ENCODE results near the gene NMUR2. TPM values are rescaled to one million over a fixed set of nuclear protein-coding genes. Genes with fewer than 3 reads are reported as not detected.

Gene NMUR2
- total and polyA plus RNA-seq, 2 of the 8 experiments (the other 6 are each of a cell fraction or from before 2014, with no cell fraction given): 0.11 TPM; not detected in 1

DNA sequence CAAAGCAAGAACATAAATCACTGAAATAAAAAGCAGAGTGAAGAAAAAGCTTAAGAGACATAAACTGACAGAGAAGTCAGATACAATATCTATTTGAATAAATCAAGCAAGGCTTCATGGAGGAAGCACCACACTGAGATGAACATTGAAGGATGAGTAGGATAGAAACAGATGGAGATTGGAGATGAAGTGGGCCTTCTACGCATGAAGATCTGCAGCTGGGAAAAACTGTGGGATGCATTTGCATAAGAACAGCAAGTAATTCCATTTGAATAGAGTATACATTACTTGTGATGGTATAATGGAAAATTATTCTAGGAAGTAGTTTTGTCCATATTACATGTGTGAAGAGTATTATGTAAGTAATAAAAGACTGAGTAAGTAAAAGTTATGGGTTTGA, 16.5 kb downstream of the NMUR2 start:
- Histone ChIP-seq H3K23ac (ENCODE audit: insufficient read length) (no peak overlapping the region), H2BK12ac (ENCODE audit: low read depth, low read length) (no peak overlapping the region), H3K79me1 (ENCODE audit: low read depth, low read length) (no peaks in the 10 kb centered on the region), H3K4ac (replicated peaks; ENCODE audit: insufficient read length, low read depth, low read length) (no peak overlapping the region), H2BK20ac (ENCODE audit: low read length) (no peak overlapping the region), H3K56ac (replicated peaks; ENCODE audit: insufficient read length, low read depth, low read length) (no peak overlapping the region), H2AK5ac (ENCODE audit: low read depth, low read length) (no peak overlapping the region), H3K9ac (replicated peaks in 1 of 4; ENCODE audit: extremely low read depth in 1 of 4, low read depth in 3 of 4, low read length in 3 of 4) (no peak overlapping the region), H3K4me1 (replicated peaks in 1 of 4; ENCODE audit: control insufficient read depth in 3 of 4, insufficient read depth in 4 of 4, low read length in 3 of 4) (no peaks in the 10 kb centered on the region), H4K91ac (replicated peaks; ENCODE audit: insufficient read length, low read length) (no peak overlapping the region), H4K5ac (ENCODE audit: insufficient read length, low read depth, low read length) (no peak overlapping the region), H3K79me2 (ENCODE audit: control insufficient read depth in 1 of 2, insufficient read depth in 2 of 2, low read length in 2 of 2) (no peaks in the 10 kb centered on the region), H3K4me2 (ENCODE audit: insufficient read depth in 1 of 2, low read depth in 2 of 2, low read length in 2 of 2) (no peak overlapping the region), H2BK15ac (ENCODE audit: low read length) (no peak overlapping the region), H3K9me3 (ENCODE audit: insufficient read depth in 2 of 2, low read depth in 1 of 2, low read length in 1 of 2) (peaks cover 0 to 4% of the 10 kb centered on the region in 2 experiments; a peak in 2 of 4 replicates), H3K27me3 (replicated peaks in 1 of 4; ENCODE audit: control insufficient read depth in 3 of 4, extremely low read depth in 1 of 4, insufficient read depth in 3 of 4, low read length in 3 of 4) (no peaks in the 10 kb centered on the region), H3K23me2 (ENCODE audit: low read depth, low read length) (no peaks in the 10 kb centered on the region), H2BK120ac (replicated peaks; ENCODE audit: low read depth, low read length) (no peak overlapping the region), H3K18ac (ENCODE audit: extremely low read depth, low read length) (no peak overlapping the region), H4K8ac (ENCODE audit: extremely low read depth, insufficient read depth, low read length) (no peak overlapping the region), H3K27ac (ENCODE audit: low read depth, low read length) (no peak overlapping the region), H3K4me3 (ENCODE audit: extremely low read depth in 1 of 4, insufficient read depth in 2 of 4, low read depth in 3 of 4, low read length in 4 of 4) (no peak overlapping the region), H3K14ac (ENCODE audit: insufficient read length) (no peak overlapping the region), H4K20me1 (replicated peaks in 1 of 2; ENCODE audit: control insufficient read depth in 1 of 2, insufficient read depth in 2 of 2, low read length in 2 of 2) (no peaks in the 10 kb centered on the region), H2AFZ (ENCODE audit: low read length) (no peak overlapping the region), H3K36me3 (ENCODE audit: control insufficient read depth in 2 of 4, insufficient read depth in 4 of 4, low read length in 3 of 4) (no peaks in the 10 kb centered on the region), H2BK5ac (ENCODE audit: low read depth, low read length) (no peak overlapping the region)
- TF ChIP-seq ASH2L (IDR thresholded peaks at IDR 0.05; ENCODE audit: low read length): no peak
- no peak for TF ChIP-seq FOSL1 (IDR thresholded peaks at IDR 0.05; ENCODE audit: insufficient read depth, low read depth, low read length)
- TF ChIP-seq ZNF274 (IDR thresholded peaks at IDR 0.05; ENCODE audit: borderline replicate concordance, extremely low read depth, low read length): no peak
- TF ChIP-seq TEAD4 (IDR thresholded peaks at IDR 0.05; ENCODE audit: low read depth, low read length): no peak
- no peak for TF ChIP-seq HDAC6 (IDR thresholded peaks at IDR 0.05; ENCODE audit: low read depth, low read length)
- TF ChIP-seq, protein P1, sequence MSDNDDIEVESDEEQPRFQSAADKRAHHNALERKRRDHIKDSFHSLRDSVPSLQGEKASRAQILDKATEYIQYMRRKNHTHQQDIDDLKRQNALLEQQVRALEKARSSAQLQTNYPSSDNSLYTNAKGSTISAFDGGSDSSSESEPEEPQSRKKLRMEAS (IDR thresholded peaks at IDR 0.05): no peak
- TF ChIP-seq TAF7 (optimal IDR thresholded peaks at IDR 0.05; ENCODE audit: borderline replicate concordance, low read depth, low read length): no peak
- TF ChIP-seq BRCA1 (IDR thresholded peaks at IDR 0.05; ENCODE audit: low read depth, low read length): no peak
- no peak for TF ChIP-seq SAP30 (IDR thresholded peaks at IDR 0.05; ENCODE audit: insufficient read depth, insufficient replicate concordance, low read length)
- WGBS, 2 experiments (ENCODE audit: extremely low coverage in 1 of 2, insufficient coverage in 1 of 2, insufficient read length in 1 of 2, insufficient replicate concordance in 2 of 2, low coverage in 1 of 2, low lambda C conversion rate in 2 of 2, missing lambda C conversion rate in 1 of 2): 97% methylated on average over 1 of the region's 1 CpG; no CpG with 5 or more reads in 1 of the 2 experiments
- POLR2A ChIA-PET (ENCODE audit: partially characterized antibody): no interaction called here
- FAIRE-seq: no peak
- CTCF ChIA-PET (ENCODE audit: partially characterized antibody): no interaction called here
- no peak for DNase-seq (ENCODE audit: low read depth in 1 of 2, low spot score in 2 of 2)

Data from H1 (cell line).